Measurements from ENCODE around the gene VWA8. TPM values are rescaled to one million over a fixed set of nuclear protein-coding genes. Genes with fewer than 3 reads are reported as not detected.

VWA8 gene
- total and polyA plus RNA-seq, 2 experiments from 2014 or later = 6.3 to 24.6 TPM

- TF ChIP-seq REST (IDR thresholded peaks at IDR 0.05; ENCODE audit: unreplicated experiment) (no peak), ZNF114 (CRISPR knock-in tag; IDR thresholded peaks at IDR 0.05) (no peak), STAT1 (IDR thresholded peaks at IDR 0.05; ENCODE audit: unreplicated experiment) (no peak), ETS1 (IDR thresholded peaks at IDR 0.05) (no peak), CTCF (conservative IDR thresholded peaks at IDR 0.05; ENCODE audit: low read depth in 2 of 2) (no peak)
Measured at GRCh38 chr13:41780715-41781706, 179.9 kb downstream of the VWA8 start (continued).

GRCh38 chr13:41775251-41775650, 185.7 kb downstream of the VWA8 start:
- Mint-ChIP-seq H3K4me3 (no peak overlapping the region), H3K27me3 (ENCODE audit: insufficient read depth, low read depth, poor library complexity) (no peaks in the 10 kb centered on the region), H3K9me3 (no peaks in the 10 kb centered on the region), H3K36me3 (ENCODE audit: low read depth) (no peaks in the 10 kb centered on the region), H3K4me1 (0 out of 3 replicates have a peak, but pooled peaks cover 5% of the 10 kb centered on the region), H3K27ac (no peak overlapping the region)
- ATAC-seq (no peak), DNase-seq (ENCODE audit: low spot score) (no peak)
- H3K4me2 ChIP-seq = no peak overlapping the region
- H4K20me1 ChIP-seq (replicated peaks; ENCODE audit: insufficient read depth) = no peaks in the 10 kb centered on the region
- no peaks in the 10 kb centered on the region for H3K4me1 ChIP-seq (ENCODE audit: insufficient read depth)
- no peaks in the 10 kb centered on the region for H3K79me2 ChIP-seq (replicated peaks; ENCODE audit: insufficient read depth)
- no peaks in the 10 kb centered on the region for H3K27me3 ChIP-seq (ENCODE audit: insufficient read depth)
- H3K9me2 ChIP-seq (ENCODE audit: insufficient read depth) = no peaks in the 10 kb centered on the region
- no peak overlapping the region for H3K4me3 ChIP-seq
- H3F3A ChIP-seq (replicated peaks; ENCODE audit: low read depth) = no peaks in the 10 kb centered on the region
- no peak overlapping the region for H2AFZ ChIP-seq
- no peak overlapping the region for H3K27ac ChIP-seq (ENCODE audit: low read depth)
- H3K36me3 ChIP-seq (ENCODE audit: insufficient read depth) = no peaks in the 10 kb centered on the region
- TF ChIP-seq JUNB (IDR thresholded peaks at IDR 0.05; ENCODE audit: unreplicated experiment) = no peak
- TF ChIP-seq POLR2AphosphoS5 (IDR thresholded peaks at IDR 0.05; ENCODE audit: low read depth) = no peak
- no peak for TF ChIP-seq ZNF462 (CRISPR knock-in tag; IDR thresholded peaks at IDR 0.05)
- no peak for TF ChIP-seq ETS1 (IDR thresholded peaks at IDR 0.05)

Measured in GM23338 (cell line).